Measurements from ENCODE around the gene GNAI3.

The GNAI3 gene

DNA sequence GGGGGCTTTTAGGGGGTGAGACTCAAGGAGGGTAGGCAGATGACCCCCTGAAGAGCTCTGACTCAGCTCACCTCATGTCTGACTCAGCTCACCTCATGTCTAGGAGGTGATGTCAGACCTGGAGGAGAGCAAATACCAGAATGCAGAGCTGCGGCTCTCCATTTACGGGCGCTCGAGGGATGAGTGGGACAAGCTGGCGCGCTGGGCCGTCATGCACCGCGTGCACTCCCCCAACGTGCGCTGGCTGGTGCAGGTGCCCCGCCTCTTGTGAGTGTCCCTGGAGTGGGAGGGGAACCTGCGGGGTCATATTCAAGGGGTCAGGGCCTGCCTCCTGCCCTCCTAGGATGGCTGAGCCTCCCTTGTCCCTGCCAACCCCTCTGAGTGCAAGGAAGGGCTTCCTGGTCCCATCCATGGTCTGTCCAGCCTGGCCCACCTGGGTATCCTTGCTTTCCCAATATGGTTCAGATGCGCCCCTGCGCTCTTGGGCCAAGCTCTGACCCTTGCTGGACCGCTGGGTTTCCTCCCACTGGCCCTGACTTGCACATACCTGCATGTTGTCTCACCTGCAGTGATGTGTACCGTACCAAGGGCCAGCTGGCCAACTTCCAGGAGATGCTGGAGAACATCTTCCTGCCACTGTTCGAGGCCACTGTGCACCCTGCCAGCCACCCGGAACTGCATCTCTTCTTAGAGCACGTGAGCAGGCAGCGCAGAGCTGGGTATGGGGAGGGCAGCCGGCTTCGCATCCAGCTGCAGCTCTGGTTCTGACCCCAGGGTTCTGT, 80.3 kb downstream of the GNAI3 start:
- TF ChIP-seq CTCF (IDR thresholded peaks at IDR 0.05; ENCODE audit: borderline replicate concordance, insufficient read depth, low read depth, low read length): no peak
- no peak overlapping the region for H3K4me3 ChIP-seq (ENCODE audit: low read depth, low read length)

GRCh38 chr1:109629372-109630030, 81.1 kb downstream of the GNAI3 start:
- no peak overlapping the region for H3K4me3 ChIP-seq (ENCODE audit: low read depth, low read length)
- TF ChIP-seq CTCF (IDR thresholded peaks at IDR 0.05; ENCODE audit: borderline replicate concordance, insufficient read depth, low read depth, low read length): no peak

- H3K4me3 ChIP-seq (ENCODE audit: low read depth, low read length): no peak overlapping the region
These were observed 81.9 kb downstream of the GNAI3 start for GRCh38 chr1:109630081-109630897.

DNA sequence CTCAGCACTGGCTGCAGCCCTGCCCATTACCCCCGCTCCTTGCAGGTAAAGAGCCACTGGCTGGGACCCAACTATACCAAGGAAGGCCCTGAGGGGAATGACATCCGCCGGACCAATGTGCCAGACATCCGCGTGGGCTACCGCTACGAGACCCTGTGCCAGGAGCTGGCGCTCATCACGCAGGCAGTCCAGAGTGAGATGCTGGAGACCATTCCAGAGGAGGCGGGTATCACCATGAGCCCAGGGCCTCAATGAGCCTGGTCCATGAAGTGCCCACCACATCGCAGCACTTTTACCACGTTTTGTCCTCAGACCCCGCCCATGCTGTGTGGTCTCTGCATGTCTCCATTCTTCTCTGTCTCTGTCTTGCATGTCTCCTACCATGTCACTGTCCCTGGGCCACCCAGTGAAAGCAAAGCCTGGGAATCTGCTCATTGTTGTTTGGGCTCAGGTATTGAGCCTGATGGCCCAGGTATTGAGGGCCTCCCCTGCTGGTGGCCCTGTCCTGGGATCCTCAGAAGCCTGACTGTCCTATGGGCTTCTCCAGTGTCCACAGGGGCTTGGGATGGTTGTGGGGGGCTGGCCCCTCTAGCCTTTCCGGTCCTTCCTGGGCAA, 82.6 kb downstream of the GNAI3 start:
- no peak for TF ChIP-seq CTCF (IDR thresholded peaks at IDR 0.05; ENCODE audit: borderline replicate concordance, insufficient read depth, low read depth, low read length)
- no peak overlapping the region for H3K4me3 ChIP-seq (ENCODE audit: low read depth, low read length)

More at GRCh38 chr1:109630081-109630897, 81.9 kb downstream of the GNAI3 start:
- TF ChIP-seq CTCF (IDR thresholded peaks at IDR 0.05; ENCODE audit: borderline replicate concordance, insufficient read depth, low read depth, low read length): no peak

- no peak for TF ChIP-seq CTCF (IDR thresholded peaks at IDR 0.05; ENCODE audit: borderline replicate concordance, insufficient read depth, low read depth, low read length)
- no peak overlapping the region for H3K4me3 ChIP-seq (ENCODE audit: low read depth, low read length)
These were observed 83.4 kb downstream of the GNAI3 start for GRCh38 chr1:109631513-109632505.

Measured in GM12875 (cell line).